CD4-positive, alpha-beta T cell treated with Interleukin-12 subunit alpha and Interleukin-12 subunit beta, for 1 hour (primary cell): ENCODE data around the gene ANXA7.
A peak's percentile ranks its signal among the peaks of the same experiment; 100 is the strongest.
"Not testable (repeated sequence)": the region's sequence is repeated elsewhere in the genome, so short reads cannot be mapped to it uniquely, and the experiment has no call there.

Experiments
- DNase-seq: peaks from one replicate; pipeline ENCODE4 v3.0.0-alpha.2; 2020

The ANXA7 gene

GRCh38 chr10:73406846-73407245, 7.0 kb downstream of the ANXA7 start:
- no peak for DNase-seq

- no peak for DNase-seq
Measured at GRCh38 chr10:73405556-73405955, 8.3 kb downstream of the ANXA7 start.

DNA sequence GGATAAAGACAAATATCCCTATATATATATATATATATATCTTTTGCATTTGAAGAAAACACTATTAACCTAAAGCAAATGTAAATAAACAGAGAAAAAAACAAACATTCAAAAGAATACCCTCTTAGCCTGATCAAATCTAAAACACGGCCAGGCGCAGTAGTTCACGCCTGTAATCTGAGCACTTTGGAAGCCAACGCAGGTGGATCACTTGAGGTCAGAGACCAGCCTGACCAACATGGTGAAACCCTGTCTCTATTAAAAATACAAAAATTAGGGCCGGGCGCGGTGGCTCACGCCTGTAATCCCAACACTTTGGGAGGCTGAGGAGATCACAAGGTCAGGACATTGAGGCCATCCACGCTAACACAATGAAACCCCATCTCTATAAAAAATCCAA, 9.2 kb downstream of the ANXA7 start:
- no peak for DNase-seq

DNA sequence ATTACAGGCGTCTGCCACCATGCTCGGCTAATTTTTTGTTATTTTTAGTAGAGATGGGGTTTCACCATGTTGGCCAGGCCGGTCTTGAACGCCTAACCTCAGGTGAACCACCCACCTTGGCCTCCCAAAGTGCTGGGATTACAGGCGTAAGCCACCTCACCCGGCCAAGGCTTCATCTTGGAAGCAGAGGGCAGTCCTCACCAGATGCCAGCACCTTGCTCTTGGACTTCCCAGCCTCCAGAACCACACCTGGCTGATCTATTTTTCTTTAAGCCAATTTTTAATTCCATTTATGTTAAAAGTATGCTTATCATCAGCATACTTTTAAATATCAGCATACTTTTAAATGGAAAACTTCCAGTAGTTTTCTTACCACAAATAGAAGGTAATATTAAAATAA, 12.2 kb downstream of the ANXA7 start:
- no peak for DNase-seq

- DNase-seq: no peak
Measured at GRCh38 chr10:73399063-73399462, 14.8 kb downstream of the ANXA7 start.

DNA sequence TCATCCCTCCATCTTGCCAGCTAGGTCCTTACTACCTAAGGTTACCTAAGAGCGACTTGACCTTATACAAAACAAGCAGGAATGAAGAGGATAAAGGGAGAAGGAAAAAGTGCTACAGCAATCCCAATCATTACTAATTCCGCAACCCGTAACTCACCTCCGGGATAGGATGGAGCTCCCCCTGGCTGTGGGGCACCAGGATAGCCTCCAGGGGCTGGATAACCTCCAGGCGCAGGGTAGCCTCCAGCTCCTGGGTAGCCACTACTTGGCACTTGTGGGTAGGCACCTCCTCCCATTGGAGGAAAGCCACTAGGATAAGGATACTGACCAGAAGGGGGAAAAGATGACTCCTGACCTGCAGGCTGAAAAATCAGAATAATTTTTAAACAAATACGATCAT, 15.8 kb downstream of the ANXA7 start:
- no peak for DNase-seq

- DNase-seq: not testable (repeated sequence)
Measured at GRCh38 chr10:73394325-73394724, 19.5 kb downstream of the ANXA7 start.

- no peak for DNase-seq
Measured at GRCh38 chr10:73388228-73388627, 25.6 kb downstream of the ANXA7 start.

DNA sequence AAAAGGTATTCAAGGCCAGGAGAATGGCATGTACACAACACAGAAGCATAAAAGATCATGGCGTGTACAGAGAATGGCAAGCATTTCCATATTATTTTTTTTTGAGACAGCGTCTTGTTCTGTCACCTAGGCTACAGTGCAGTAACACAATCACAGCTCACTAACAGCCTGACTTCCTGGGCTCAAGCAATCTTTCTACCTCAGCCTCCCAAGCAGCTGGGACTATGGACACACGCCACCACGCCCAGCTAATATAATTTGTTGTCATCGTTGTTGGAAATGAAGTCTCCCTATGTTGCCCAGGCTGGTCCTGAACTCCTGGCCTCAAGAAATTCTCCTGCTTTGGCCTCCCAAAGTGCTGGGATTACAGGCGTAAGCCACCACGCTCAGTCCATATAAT, 27.3 kb downstream of the ANXA7 start:
- DNase-seq: no peak

DNA sequence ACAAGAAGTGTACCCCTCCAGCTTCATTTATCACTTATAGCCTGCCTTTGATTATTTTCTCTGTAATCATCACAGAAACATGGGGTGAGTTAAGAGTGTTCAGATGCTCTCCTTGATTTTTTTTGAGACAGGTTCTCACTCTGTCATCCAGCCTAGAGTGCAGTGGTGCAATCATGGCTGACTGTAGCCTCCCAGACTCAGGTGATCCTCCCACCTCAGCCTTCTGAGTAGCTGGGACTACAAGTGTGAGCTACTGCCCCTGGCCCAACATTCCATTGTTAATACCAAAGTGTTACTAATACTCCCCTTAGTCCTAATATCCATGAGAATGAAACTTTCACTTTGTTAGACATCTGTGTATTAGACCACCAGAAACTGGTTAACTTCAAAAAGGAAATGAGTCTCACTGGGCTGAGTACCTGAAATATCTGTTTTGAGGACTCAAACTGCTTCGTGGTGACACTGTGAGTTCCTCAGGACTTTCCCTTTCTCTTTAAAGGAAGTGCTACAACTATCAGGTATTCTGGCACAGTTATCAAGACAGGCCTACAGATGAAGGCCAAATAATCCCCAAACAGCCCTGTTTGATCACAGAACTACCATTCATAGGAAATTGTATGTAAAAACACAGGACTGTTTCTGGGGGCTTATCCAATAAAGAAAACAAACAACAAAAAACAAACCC, 34.7 kb downstream of the ANXA7 start:
- no peak for DNase-seq

- DNase-seq: no peak
Measured at GRCh38 chr10:73376679-73377078, 37.2 kb downstream of the ANXA7 start.

DNA sequence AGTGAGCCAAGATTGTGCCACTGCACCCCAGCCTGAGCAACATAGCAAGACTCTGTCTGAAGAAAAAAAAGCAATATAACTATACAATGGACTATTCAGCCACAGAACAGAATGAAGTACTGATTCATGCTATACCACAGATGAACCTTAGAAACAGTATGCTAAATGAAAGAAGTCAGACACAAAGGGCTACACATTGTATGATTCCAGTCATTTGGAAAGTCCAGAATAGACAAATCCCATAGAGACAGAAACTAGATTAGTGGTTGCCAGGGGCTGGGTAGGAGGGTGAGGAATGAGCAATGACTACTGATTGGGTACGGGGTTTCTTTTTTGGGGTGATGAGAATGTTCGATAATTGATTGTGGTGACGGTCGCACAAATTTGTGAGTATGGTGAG, 45.6 kb downstream of the ANXA7 start:
- no peak for DNase-seq

DNA sequence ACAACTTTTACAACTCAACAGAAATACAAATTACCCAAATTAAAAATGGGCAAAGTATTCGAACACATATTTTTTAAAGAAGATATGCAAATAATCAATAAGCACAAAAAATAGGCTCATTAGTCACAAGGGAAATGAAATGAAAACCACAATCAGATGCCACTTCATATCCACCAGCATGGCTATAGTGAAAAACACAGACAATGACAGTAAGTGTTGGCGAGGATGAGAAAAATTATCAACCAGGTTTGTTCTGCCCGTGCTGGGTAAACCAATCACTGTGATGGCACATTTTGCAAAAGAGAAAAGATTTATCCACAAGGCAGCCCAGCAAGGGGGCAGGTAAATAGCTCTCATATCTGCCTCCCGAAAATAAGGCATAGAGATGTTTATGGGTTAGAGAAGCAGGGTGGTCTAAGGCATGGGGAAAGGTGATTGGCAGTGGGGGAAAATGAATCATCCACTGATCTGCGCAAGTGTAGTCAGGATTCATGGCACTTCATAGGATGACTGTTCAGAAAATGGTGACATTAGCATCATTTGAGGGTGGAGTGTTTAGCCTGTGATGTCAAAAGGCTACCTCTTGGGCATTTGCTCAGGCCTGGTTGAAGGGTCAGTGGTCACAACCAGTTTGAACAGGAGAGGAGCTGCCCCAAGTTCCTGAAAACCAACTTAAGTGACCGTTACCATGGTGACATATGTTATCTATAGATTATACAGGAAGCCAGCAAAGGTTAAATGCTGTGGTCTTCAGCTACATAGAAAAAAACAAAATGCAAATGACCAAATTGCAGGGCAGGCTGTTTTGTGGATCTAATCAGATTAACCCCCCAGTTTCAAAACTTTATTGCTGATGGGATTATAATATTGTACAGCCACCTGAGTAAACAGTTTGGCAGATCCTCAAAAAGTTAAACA, 47.2 kb downstream of the ANXA7 start:
- peak; percentile 6 for DNase-seq

- DNase-seq: no peak
Measured at GRCh38 chr10:73364964-73365363, 48.9 kb downstream of the ANXA7 start.

- DNase-seq: no peak
Measured at GRCh38 chr10:73359492-73359891, 54.4 kb downstream of the ANXA7 start.

DNA sequence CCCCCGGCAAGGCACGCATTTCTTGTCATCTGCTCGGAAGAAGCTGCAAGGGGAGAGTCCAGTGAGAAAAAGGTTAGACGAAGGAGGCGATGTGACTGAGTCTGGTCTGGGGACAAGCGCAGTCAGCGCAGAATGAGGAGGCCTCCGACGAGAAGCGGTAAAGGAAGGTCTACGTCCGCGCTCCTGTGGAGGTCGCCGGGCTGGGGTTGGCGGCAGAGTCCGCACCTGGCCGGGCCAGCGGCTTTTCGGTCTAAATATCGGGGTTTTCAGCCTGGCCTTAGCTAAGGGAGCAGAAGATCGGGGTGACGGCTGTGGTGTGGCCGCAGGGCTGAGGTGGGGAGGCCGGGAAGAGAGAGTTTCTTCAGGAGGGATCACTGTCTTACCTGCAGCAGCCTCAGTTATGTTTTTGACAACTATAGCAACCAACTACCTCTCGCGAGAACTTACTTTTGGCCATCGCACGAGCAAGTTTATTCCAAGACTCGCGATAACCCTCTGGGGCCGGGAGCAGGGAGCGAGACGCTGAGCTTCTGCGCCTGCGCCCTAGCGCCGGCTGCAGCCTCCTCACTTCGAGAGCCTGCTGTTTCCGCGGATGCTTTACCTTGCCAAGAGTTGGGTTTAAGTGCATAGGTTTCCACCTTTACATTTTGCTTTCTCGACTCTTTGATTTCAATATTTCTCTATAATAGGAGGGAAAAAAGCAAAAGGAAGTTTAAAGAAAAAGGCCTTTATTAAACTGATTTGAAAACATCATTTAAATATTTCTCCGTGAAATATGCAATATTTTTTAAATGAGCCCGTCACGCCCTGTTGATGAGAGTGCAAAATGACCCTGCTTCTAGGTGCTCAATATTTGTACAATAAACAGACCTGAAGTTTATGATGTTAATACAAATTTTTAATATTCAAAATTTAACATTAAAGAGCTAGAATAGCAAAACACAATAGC, 55.3 kb downstream of the ANXA7 start, which contains the start of gene CFAP70:
Gene CFAP70, minus strand, starts transcription at position 534 of the 949 bp plus-strand sequence. CDS start 4,068 bp downstream, outside the sequence.
- DNase-seq: peak; percentile 96

DNA sequence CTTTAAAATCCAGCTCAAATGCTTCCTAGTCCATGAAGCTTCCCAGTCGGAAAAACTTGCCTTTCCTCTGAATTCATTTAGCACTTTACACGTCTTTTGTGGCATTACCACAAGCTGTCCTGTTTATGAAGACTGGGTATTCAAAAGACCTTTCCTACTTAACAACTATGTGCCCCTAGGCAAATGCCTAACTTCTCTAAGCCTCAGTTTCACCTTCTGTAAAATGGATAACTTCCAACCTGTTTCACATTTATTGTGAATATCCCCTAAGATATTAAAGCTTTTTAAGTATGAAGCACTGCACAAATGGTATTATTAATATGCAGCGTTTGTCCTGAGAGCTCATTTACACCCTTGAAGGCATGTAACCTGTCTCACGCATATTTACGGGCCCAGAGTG, 56.0 kb downstream of the ANXA7 start:
- DNase-seq: no peak

DNA sequence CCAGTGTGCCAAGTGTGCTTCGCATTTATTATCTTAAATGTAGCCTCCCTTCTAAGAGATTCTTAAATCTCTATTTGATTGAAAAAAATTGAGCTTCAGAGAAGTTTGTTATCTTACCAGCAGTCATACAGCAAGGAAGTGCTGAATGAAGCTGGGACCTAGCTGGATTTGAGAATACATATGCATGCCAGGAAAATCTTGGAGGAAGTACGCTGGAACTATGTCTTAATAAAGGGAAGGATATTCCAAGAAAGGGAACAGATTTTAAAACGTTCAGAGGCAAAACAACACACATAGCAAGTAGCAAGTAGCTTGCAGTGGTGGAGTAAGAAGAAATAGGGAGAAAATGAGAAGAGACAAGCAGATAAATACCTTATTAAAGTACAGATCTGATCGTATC, 56.7 kb downstream of the ANXA7 start:
- no peak for DNase-seq

- DNase-seq: no peak
Measured at GRCh38 chr10:73344269-73344668, 69.6 kb downstream of the ANXA7 start.

GRCh38 chr10:73340121-73340520, 73.7 kb downstream of the ANXA7 start:
- DNase-seq: no peak

GRCh38 chr10:73339436-73339835, 74.4 kb downstream of the ANXA7 start:
- DNase-seq: no peak

GRCh38 chr10:73338801-73339368, 75.0 kb downstream of the ANXA7 start:
- DNase-seq: no peak

DNA sequence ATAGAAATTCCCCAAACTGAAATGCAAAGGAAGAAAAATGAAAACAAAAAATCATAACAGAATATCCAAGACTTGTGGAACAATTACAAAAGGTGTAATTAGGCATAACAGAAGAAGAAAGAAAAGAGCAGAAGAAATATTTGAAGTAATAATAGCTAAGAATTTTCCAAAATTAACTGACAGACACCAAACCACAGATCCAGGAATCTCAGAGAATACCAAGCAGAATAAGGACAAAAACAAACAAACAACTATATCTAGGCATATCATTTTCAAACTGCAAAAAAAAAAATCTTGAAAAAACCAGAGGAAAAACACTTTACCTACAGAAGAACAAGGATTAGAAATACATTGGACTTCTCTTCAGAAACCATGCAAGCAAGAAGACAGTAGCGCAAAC, 80.7 kb downstream of the ANXA7 start:
- no peak for DNase-seq
